IPS-20b (cell line): Measurements from ENCODE around the gene NPDC1.

Source experiments
- H3K27ac ChIP-seq: one replicate; pipeline ENCODE4 v1.5.1; 2013; ENCODE audit warnings: low read length
- H3K27me3 ChIP-seq: 2 replicates; pipeline ENCODE4 v1.6.1; 2013; ENCODE audit warnings: mild to moderate bottlenecking, low read length, inconsistent platforms; ENCODE audit not compliant: insufficient read depth
- H3K36me3 ChIP-seq: 2 replicates; pipeline ENCODE4 v1.6.1; 2013; ENCODE audit warnings: low read depth, mild to moderate bottlenecking, inconsistent platforms, low read length, moderate library complexity; ENCODE audit not compliant: insufficient read depth
- H3K4me1 ChIP-seq: 2 replicates; pipeline ENCODE4 v1.6.1; 2013; ENCODE audit warnings: mild to moderate bottlenecking, control low read depth, inconsistent platforms, low read length, moderate library complexity; ENCODE audit not compliant: insufficient read depth
- H3K4me3 ChIP-seq: 2 replicates; pipeline ENCODE4 v1.5.1; 2013; ENCODE audit warnings: mild to moderate bottlenecking, low read length, inconsistent platforms
- H3K9ac ChIP-seq: 2 replicates; pipeline ENCODE4 v1.6.1; 2013; ENCODE audit warnings: low read depth, mild to moderate bottlenecking, inconsistent platforms, low read length, moderate library complexity
- H3K9me3 ChIP-seq: 2 replicates; pipeline ENCODE4 v1.6.1; 2013; ENCODE audit warnings: mild to moderate bottlenecking, low read depth, low read length, inconsistent platforms; ENCODE audit not compliant: insufficient read depth

Gene NPDC1

GRCh38 chr9:137080260-137081122, 34.5 kb upstream of the NPDC1 start:
- Histone ChIP-seq H3K4me3 (no peak overlapping the region), H3K27me3 (peaks cover 53% of the 10 kb centered on the region), H3K4me1 (no peaks in the 10 kb centered on the region; the same call in 1 of the 2 replicates), H3K9ac (no peak overlapping the region), H3K9me3 (no peaks in the 10 kb centered on the region), H3K27ac (no peak overlapping the region), H3K36me3 (no peaks in the 10 kb centered on the region)

- no peaks in the 10 kb centered on the region for H3K9me3 ChIP-seq
- no peak overlapping the region for H3K4me3 ChIP-seq
- H3K36me3 ChIP-seq: no peaks in the 10 kb centered on the region
- H3K4me1 ChIP-seq: peaks cover 8% of the 10 kb centered on the region; the same call in 1 of the 2 replicates
- peaks cover 55% of the 10 kb centered on the region for H3K27me3 ChIP-seq
- H3K9ac ChIP-seq: no peak overlapping the region
- H3K27ac ChIP-seq: no peak overlapping the region
Measured at GRCh38 chr9:137079401-137079787, 33.4 kb upstream of the NPDC1 start.

GRCh38 chr9:137078701-137079400, 32.9 kb upstream of the NPDC1 start:
- peaks cover 59% of the 10 kb centered on the region for H3K27me3 ChIP-seq
- H3K36me3 ChIP-seq: no peaks in the 10 kb centered on the region
- H3K9ac ChIP-seq: no peak overlapping the region
- H3K4me3 ChIP-seq: peak overlapping the region; percentile 58
- no peak overlapping the region for H3K27ac ChIP-seq
- H3K9me3 ChIP-seq: no peaks in the 10 kb centered on the region
- H3K4me1 ChIP-seq: peaks cover 8% of the 10 kb centered on the region; the same call in 1 of the 2 replicates

- H3K9ac ChIP-seq: no peak overlapping the region
- peak overlapping the region; percentile 58 for H3K4me3 ChIP-seq
- no peak overlapping the region for H3K27ac ChIP-seq
- H3K4me1 ChIP-seq: peaks cover 8% of the 10 kb centered on the region; the same call in 1 of the 2 replicates
- H3K27me3 ChIP-seq: peaks cover 62% of the 10 kb centered on the region
- no peaks in the 10 kb centered on the region for H3K9me3 ChIP-seq
- no peaks in the 10 kb centered on the region for H3K36me3 ChIP-seq
Measured at GRCh38 chr9:137077758-137078693, 32.0 kb upstream of the NPDC1 start.

DNA sequence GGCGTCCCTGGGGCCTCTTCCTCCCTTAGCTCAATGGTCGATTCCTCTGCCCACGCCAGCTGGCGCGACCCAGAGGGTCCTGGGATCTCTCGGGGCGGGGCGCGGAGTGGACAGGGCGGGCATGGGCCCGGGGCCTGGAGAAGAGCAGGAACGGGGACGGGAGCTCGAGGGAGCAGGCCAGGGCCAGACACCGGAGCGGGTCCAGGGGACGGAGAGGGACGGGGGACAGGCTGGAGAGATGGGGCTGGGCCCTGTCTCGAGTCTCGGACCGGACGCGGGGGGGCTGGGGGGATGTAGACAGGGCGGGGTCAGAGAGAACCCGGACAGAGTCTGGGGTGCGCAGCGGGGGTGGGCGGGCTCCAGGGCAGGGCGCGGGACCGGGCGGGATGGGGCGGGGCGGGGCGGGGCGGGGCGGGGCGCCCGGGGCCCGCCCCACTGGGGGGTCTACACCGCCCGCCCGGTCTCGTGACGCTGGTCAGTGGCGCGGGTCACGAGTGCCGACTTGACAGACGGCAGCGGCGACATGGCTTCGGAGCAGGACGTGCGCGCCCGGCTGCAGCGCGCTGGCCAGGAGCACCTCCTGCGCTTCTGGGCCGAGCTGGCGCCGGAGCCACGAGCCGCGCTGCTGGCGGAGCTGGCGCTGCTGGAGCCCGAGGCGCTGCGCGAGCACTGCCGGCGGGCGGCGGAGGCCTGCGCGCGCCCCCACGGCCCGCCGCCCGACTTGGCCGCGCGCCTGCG, 31.2 kb upstream of the NPDC1 start, which contains the start of gene UAP1L1:
TSS of gene UAP1L1 (plus strand) at position 508 of the 738 bp plus-strand sequence. CDS start at position 524, 16 bp downstream.
- Histone ChIP-seq H3K36me3 (no peaks in the 10 kb centered on the region), H3K9me3 (no peaks in the 10 kb centered on the region), H3K4me1 (peaks cover 8% of the 10 kb centered on the region; the same call in 1 of the 2 replicates), H3K27ac (no peak within 1 kb of the TSS), H3K4me3 (peak within 1 kb of the TSS; percentile 58), H3K9ac (no peak within 1 kb of the TSS), H3K27me3 (peaks cover 62% of the 10 kb centered on the region)

- H3K36me3 ChIP-seq: no peaks in the 10 kb centered on the region
- H3K4me1 ChIP-seq: peaks cover 8% of the 10 kb centered on the region; the same call in 1 of the 2 replicates
- no peak overlapping the region for H3K9ac ChIP-seq
- H3K27ac ChIP-seq: no peak overlapping the region
- no peaks in the 10 kb centered on the region for H3K9me3 ChIP-seq
- H3K4me3 ChIP-seq: peak overlapping the region; percentile 48; the same call in 1 of the 2 replicates
- H3K27me3 ChIP-seq: peaks cover 63% of the 10 kb centered on the region
Measured at GRCh38 chr9:137076636-137077009, 30.6 kb upstream of the NPDC1 start.

GRCh38 chr9:137075275-137075775, 29.3 kb upstream of the NPDC1 start:
- Histone ChIP-seq H3K9ac (peak overlapping the region; percentile 55; the same call in 1 of the 2 replicates), H3K36me3 (no peaks in the 10 kb centered on the region), H3K4me1 (peaks cover 12% of the 10 kb centered on the region), H3K9me3 (no peaks in the 10 kb centered on the region), H3K27me3 (peaks cover 65% of the 10 kb centered on the region), H3K4me3 (no peak overlapping the region), H3K27ac (no peak overlapping the region)

GRCh38 chr9:137074657-137075274, 28.8 kb upstream of the NPDC1 start:
- Histone ChIP-seq H3K27me3 (peaks cover 59% of the 10 kb centered on the region), H3K9me3 (no peaks in the 10 kb centered on the region), H3K4me3 (no peak overlapping the region), H3K9ac (peak overlapping the region; percentile 55; the same call in 1 of the 2 replicates), H3K36me3 (no peaks in the 10 kb centered on the region), H3K27ac (no peak overlapping the region), H3K4me1 (peaks cover 12% of the 10 kb centered on the region)

DNA sequence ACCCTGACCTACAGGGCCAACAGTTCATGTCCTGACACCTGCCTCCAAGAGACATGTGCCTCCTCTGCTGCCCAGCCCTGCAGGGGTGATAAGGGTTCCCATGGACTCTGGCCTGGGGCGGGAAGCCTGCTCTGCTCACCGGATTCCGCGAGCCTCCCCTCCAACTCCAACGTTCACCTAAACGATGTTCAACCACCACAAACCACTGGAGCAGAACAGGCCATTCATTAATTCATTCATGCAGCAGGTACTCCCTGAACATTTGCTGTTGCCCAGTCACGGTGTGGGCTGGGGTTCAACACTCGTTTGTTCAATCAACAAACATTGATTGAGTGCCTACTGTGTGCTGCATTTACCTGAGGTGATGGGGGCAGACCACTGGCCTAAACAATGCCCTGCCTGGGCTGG, 28.0 kb upstream of the NPDC1 start:
- H3K9ac ChIP-seq: no peak overlapping the region

GRCh38 chr9:137071282-137071681, 25.3 kb upstream of the NPDC1 start:
- no peaks in the 10 kb centered on the region for H3K36me3 ChIP-seq
- peak overlapping the region; percentile 56 for H3K4me3 ChIP-seq

More for the DNA sequence above, 28.0 kb upstream of the NPDC1 start:
- Histone ChIP-seq H3K9me3 (no peaks in the 10 kb centered on the region), H3K4me1 (peaks cover 12% of the 10 kb centered on the region), H3K27me3 (peaks cover 59% of the 10 kb centered on the region), H3K4me3 (no peak overlapping the region), H3K36me3 (no peaks in the 10 kb centered on the region), H3K27ac (no peak overlapping the region)

More at GRCh38 chr9:137071282-137071681, 25.3 kb upstream of the NPDC1 start:
- Histone ChIP-seq H3K27ac (no peak overlapping the region), H3K4me1 (peaks cover 12% of the 10 kb centered on the region), H3K9me3 (no peaks in the 10 kb centered on the region), H3K9ac (peak overlapping the region; percentile 41; the same call in 1 of the 2 replicates), H3K27me3 (peaks cover 37% of the 10 kb centered on the region)
